Thymus (tissue), 11 donors: ENCODE results near the gene ITM2B. TPM values are rescaled to one million over a fixed set of nuclear protein-coding genes. Genes with fewer than 3 reads are reported as not detected.
A peak's percentile ranks its signal among the peaks of the same experiment; 100 is the strongest.

Experiments
- DNase-seq, 9 donors: peaks; one replicate each; pipeline ENCODE4 v3.0.0-alpha.2; 2013; ENCODE audit warnings: low spot score in 9 of 9, low read depth in 6 of 9, missing footprints in 1 of 9
- H3K27ac ChIP-seq, 2 donors: one replicate each; pipeline ENCODE4 v1.5.1; 2013; ENCODE audit warnings: control low read depth in 1 of 2, low read depth in 1 of 2, low read length in 1 of 2, mild to moderate bottlenecking in 1 of 2, moderate library complexity in 1 of 2
- H3K27me3 ChIP-seq, 2 donors: one replicate each; pipeline ENCODE4 v1.5.1; 2013; ENCODE audit warnings: low read length in 1 of 2; ENCODE audit not compliant: control insufficient read depth in 2 of 2, insufficient read depth in 1 of 2
- H3K36me3 ChIP-seq, 2 donors: one replicate each; pipeline ENCODE4 v1.5.1; 2013; ENCODE audit warnings: low read length in 1 of 2, mild to moderate bottlenecking in 1 of 2, moderate library complexity in 1 of 2; ENCODE audit not compliant: control insufficient read depth in 2 of 2, insufficient read depth in 2 of 2
- H3K4me1 ChIP-seq, 2 donors: one replicate each; pipeline ENCODE4 v1.5.1; 2013; ENCODE audit warnings: low read length in 2 of 2; ENCODE audit not compliant: control insufficient read depth in 2 of 2, insufficient read depth in 2 of 2
- H3K4me3 ChIP-seq, 2 donors: one replicate each; pipeline ENCODE4 v1.5.1; 2013; ENCODE audit warnings: low read length in 2 of 2, control low read depth in 1 of 2, mild to moderate bottlenecking in 1 of 2
- H3K9me3 ChIP-seq, 2 donors: one replicate each; pipeline ENCODE4 v1.5.1; 2013; ENCODE audit warnings: low read length in 1 of 2, mild to moderate bottlenecking in 1 of 2; ENCODE audit not compliant: control insufficient read depth in 2 of 2, insufficient read depth in 1 of 2
- WGBS: extraction: QIAGEN DNeasy Blood & Tissue Kit; methylation state at CpG from one replicate; pipeline ENCODE4 v1.1.7; 2013; 5-methylcytosine and 5-hydroxymethylcytosine counted together
- polyA plus RNA-seq: library from polyadenylated mRNA; stranded (reverse); fragments of 200-250 nt; gene quantifications from one replicate; pipeline ENCODE4 v1.2.3, GENCODE V29; 2013
- total RNA-seq: library from RNA; stranded (reverse); fragments of 120-200 nt; gene quantifications from one replicate; pipeline ENCODE4 v1.2.4, GENCODE V29; 2013
- donor health status: healthy.

The ITM2B gene
- total and polyA plus RNA-seq, 2 donors: 240 to 720 TPM

- H3K4me1 ChIP-seq: peaks cover 6 to 40% of the 10 kb centered on the region in 2 donors
- peaks cover 0 to 37% of the 10 kb centered on the region in 2 donors for H3K27me3 ChIP-seq
- 52% methylated on average over 47 of the region's 47 CpGs for WGBS
- H3K36me3 ChIP-seq: peaks cover 26 to 46% of the 10 kb centered on the region in 2 donors
- H3K9me3 ChIP-seq: peaks cover 7 to 43% of the 10 kb centered on the region in 2 donors
- DNase-seq: peak in 1 of 9 donors; percentile 25
- H3K4me3 ChIP-seq: peak overlapping the region; percentile 32 to 33
- H3K27ac ChIP-seq: no peak overlapping the region
Measured at GRCh38 chr13:48318821-48319511, 86.0 kb downstream of the ITM2B start.

Other genes with a start within 250 kb of the ITM2B start
- gene SUCLA2, start 231.9 kb upstream of the ITM2B start, total RNA-seq: 40.2 TPM
- 31.4 TPM for gene SUCLA2, start 231.9 kb upstream of the ITM2B start, polyA plus RNA-seq
- 11.9 TPM for gene NUDT15, start 195.5 kb upstream of the ITM2B start, total RNA-seq
- gene NUDT15, start 195.5 kb upstream of the ITM2B start, polyA plus RNA-seq: 12.8 TPM
- gene MED4, start 138.1 kb upstream of the ITM2B start, total RNA-seq: 45.3 TPM
- gene MED4, start 138.1 kb upstream of the ITM2B start, polyA plus RNA-seq: 97.3 TPM
- 52.3 TPM for gene RB1, start 70.5 kb downstream of the ITM2B start, total RNA-seq
- gene RB1, start 70.5 kb downstream of the ITM2B start, polyA plus RNA-seq: 30.2 TPM
- 73.8 TPM for gene LPAR6, start 179.9 kb downstream of the ITM2B start, total RNA-seq
- gene LPAR6, start 179.9 kb downstream of the ITM2B start, polyA plus RNA-seq: 157 TPM